GM13976 (cell line): ENCODE data around the gene NUP50.

Experiments used
- DNase-seq: peaks from one replicate; pipeline ENCODE4 v3.0.0; 2012; ENCODE audit warnings: low spot score
- in situ Hi-C: fragments of 300-500 bp; cut with MboI; formaldehyde crosslinking; loops from one replicate; pipeline ENCODE4 v1.12.0; 2022; ENCODE audit warnings: low sequenced_read_pairs, mixed read lengths, inconsistent platforms; ENCODE audit not compliant: unreplicated experiment
- TF ChIP-seq, protein P1 (sequence below): IDR thresholded peaks from 2 replicates; pipeline ENCODE4 v1.5.1; 2012; ENCODE audit warnings: borderline replicate concordance, mild to moderate bottlenecking; ENCODE audit not compliant: insufficient read depth; ENCODE audit errors: extremely low read depth, missing control alignments, control extremely low read depth

NUP50 gene

DNA sequence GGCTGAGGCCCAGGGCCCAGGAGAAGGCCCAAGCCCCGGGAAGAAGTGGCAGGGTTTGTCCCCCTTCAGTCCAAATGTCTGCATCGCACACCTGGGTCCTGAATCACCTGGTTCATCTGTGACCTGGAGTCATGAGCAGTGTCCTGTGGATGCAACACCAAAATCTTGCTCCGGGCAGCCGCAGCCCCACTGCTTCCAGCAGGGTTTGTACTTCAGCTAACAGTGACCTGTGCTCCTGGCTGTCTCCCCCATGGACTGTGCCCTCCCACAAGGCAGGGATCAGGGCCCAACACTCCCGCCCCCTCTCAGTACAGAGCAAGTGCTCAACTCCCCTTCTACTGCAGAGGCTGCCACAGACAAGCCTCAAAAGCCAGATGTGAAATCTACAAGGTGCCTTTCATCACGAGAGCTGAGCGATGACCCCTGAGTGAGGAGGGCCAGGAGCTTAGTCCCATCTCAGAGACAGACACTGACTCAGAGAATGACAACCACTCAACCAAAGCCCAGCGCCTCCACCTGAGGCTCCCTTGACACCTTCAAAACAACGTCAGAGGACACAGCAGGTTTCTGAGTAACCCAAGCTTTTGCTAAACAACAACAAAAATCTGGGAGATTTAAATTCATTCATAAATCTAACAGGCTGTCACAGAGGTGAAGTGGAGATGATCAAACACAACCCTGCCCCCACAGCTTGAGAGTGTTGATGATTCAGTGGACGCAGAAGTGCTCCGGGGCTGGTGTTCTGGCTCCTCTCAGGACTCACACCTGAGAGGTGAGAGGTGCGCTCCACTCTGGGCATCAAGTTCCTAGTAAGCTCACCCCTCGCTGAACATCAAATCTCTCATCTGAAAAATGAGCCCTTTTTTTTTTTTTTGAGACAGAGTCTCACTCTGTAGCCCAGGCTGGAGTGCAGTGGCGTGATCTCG lies 73.6 kb downstream of the NUP50 start:
- TF ChIP-seq, protein P1, sequence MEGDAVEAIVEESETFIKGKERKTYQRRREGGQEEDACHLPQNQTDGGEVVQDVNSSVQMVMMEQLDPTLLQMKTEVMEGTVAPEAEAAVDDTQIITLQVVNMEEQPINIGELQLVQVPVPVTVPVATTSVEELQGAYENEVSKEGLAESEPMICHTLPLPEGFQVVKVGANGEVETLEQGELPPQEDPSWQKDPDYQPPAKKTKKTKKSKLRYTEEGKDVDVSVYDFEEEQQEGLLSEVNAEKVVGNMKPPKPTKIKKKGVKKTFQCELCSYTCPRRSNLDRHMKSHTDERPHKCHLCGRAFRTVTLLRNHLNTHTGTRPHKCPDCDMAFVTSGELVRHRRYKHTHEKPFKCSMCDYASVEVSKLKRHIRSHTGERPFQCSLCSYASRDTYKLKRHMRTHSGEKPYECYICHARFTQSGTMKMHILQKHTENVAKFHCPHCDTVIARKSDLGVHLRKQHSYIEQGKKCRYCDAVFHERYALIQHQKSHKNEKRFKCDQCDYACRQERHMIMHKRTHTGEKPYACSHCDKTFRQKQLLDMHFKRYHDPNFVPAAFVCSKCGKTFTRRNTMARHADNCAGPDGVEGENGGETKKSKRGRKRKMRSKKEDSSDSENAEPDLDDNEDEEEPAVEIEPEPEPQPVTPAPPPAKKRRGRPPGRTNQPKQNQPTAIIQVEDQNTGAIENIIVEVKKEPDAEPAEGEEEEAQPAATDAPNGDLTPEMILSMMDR: no peak
- DNase-seq: no peak
- in situ Hi-C loops: no loop called here
